Sigmoid colon (tissue), 7 donors: ENCODE results near the gene MADD. TPM values are rescaled to one million over a fixed set of nuclear protein-coding genes. Genes with fewer than 3 reads are reported as not detected.

ENCODE experiments used
- DNase-seq: peaks from one replicate; pipeline ENCODE4 v3.0.0-alpha.2; 2019
- H3K27ac ChIP-seq, 4 donors: fragments of 200-600 bp; sonication (generic); one replicate each; pipeline ENCODE4 v1.5.1; 2016 to 2019; ENCODE audit warnings: mild to moderate bottlenecking in 1 of 4
- H3K27me3 ChIP-seq, 3 donors: fragments of 200-600 bp; sonication (generic); one replicate each; pipeline ENCODE4 v1.5.1; 2019; ENCODE audit warnings: mild to moderate bottlenecking in 1 of 3
- H3K36me3 ChIP-seq, 4 donors: fragments of 200-600 bp; sonication (generic); one replicate each; pipeline ENCODE4 v1.5.1; 2016 to 2019
- H3K4me1 ChIP-seq, 4 donors: fragments of 200-600 bp; sonication (generic); one replicate each; pipeline ENCODE4 v1.5.1; 2017 to 2019
- H3K4me3 ChIP-seq, 4 donors: fragments of 200-600 bp; sonication (generic); one replicate each; pipeline ENCODE4 v1.5.1; 2017 to 2019; ENCODE audit warnings: mild to moderate bottlenecking in 2 of 4, moderate library complexity in 1 of 4
- H3K9me3 ChIP-seq, 4 donors: fragments of 200-600 bp in 3 of 4; sonication (generic) in 3 of 4; one replicate each; pipeline versions ENCODE4 v1.5.1 to v1.6.1; 2013 to 2019
- EP300 ChIP-seq, 4 donors: sonication (generic); formaldehyde crosslinking; IDR thresholded peaks; one replicate each; pipeline ENCODE4 v1.6.1; 2017; ENCODE audit warnings: antibody characterized with exemption in 4 of 4
- POLR2A ChIP-seq, 2 donors: fragments of 450-650 bp; IDR thresholded peaks; one replicate each; pipeline ENCODE4 v1.6.1; 2016; ENCODE audit warnings: antibody characterized with exemption in 2 of 2, mild to moderate bottlenecking in 2 of 2, moderate library complexity in 2 of 2
- POLR2AphosphoS5 ChIP-seq, 4 donors: sonication (generic); formaldehyde crosslinking; IDR thresholded peaks; one replicate each; pipeline ENCODE4 v1.6.1; 2017; ENCODE audit warnings: antibody characterized with exemption in 4 of 4
- WGBS, 2 donors: extraction: QIAGEN DNeasy Blood & Tissue Kit; methylation state at CpG; one replicate each; pipeline ENCODE4 v1.1.7; 2013; 5-methylcytosine and 5-hydroxymethylcytosine counted together
- intact Hi-C: fragments of 100-400 bp; cut with DNase I; formaldehyde crosslinking; loops from one replicate; pipeline ENCODE4 v1.15.1; 2023
- polyA plus RNA-seq, 3 donors: library from polyadenylated mRNA; stranded (reverse); fragments of 200-250 nt; gene quantifications; one replicate each; pipeline ENCODE4 v1.2.3, GENCODE V29; 2013
- total RNA-seq, 4 donors: library from RNA; depleted of rRNA; stranded (reverse); fragments of >200 nt; gene quantifications; one replicate each; pipeline ENCODE4 v1.1.0, GENCODE V29; 2016
- TF ChIP-seq, protein P1 (sequence below), 4 experiments: fragments of 450-650 bp in 3 of 4; fragments of 200-600 bp in 1 of 4; IDR thresholded peaks; one replicate each; pipeline ENCODE4 v1.5.1; 2016 to 2019; ENCODE audit warnings: antibody characterized with exemption in 4 of 4, mild to moderate bottlenecking in 3 of 4, moderate library complexity in 2 of 4
- donor health status: healthy with polysubstance abuse.
- donor health status: Bipolar disorder and iron deficiency.
- donor health status: healthy.

MADD gene
- total and polyA plus RNA-seq, 7 donors: 18.6 to 55.7 (median 32.5) TPM

DNA sequence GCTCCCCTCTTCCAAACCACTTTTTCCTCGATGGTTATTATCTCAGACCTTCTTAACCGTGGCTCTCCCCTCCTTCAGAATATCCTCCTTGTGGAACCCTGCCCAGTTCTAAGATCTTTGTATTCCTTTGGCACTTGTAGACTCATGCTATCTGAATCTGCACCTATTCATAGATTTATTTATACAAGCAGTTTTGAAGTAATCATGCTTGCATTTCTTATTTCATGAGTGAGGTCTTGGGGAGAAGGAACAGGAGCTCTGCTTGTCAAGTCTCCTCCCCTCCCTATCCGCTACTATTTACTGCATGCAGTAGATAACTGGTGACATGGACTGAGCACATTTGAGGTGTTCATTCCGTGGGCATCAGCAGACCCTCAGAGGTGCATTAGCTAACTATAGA lies 5.4 kb upstream of the MADD start:
- Histone ChIP-seq H3K9me3 (no peaks in the 10 kb centered on the region), H3K4me1 (peaks cover 0 to 26% (median 21%) of the 10 kb centered on the region in 4 donors), H3K27ac (no peak overlapping the region), H3K27me3 (no peaks in the 10 kb centered on the region), H3K36me3 (no peaks in the 10 kb centered on the region), H3K4me3 (no peak overlapping the region)
- 87 to 91% methylated on average over 4 of the region's 4 CpGs for WGBS, 2 donors
- TF ChIP-seq, protein P1, sequence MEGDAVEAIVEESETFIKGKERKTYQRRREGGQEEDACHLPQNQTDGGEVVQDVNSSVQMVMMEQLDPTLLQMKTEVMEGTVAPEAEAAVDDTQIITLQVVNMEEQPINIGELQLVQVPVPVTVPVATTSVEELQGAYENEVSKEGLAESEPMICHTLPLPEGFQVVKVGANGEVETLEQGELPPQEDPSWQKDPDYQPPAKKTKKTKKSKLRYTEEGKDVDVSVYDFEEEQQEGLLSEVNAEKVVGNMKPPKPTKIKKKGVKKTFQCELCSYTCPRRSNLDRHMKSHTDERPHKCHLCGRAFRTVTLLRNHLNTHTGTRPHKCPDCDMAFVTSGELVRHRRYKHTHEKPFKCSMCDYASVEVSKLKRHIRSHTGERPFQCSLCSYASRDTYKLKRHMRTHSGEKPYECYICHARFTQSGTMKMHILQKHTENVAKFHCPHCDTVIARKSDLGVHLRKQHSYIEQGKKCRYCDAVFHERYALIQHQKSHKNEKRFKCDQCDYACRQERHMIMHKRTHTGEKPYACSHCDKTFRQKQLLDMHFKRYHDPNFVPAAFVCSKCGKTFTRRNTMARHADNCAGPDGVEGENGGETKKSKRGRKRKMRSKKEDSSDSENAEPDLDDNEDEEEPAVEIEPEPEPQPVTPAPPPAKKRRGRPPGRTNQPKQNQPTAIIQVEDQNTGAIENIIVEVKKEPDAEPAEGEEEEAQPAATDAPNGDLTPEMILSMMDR (IDR thresholded peaks at IDR 0.05): no peak
- TF ChIP-seq POLR2AphosphoS5 (IDR thresholded peaks at IDR 0.05) (no peak), POLR2A (IDR thresholded peaks at IDR 0.05) (no peak), EP300 (IDR thresholded peaks at IDR 0.05) (no peak)
- intact Hi-C loops: no loop called here
- no peak for DNase-seq

DNA sequence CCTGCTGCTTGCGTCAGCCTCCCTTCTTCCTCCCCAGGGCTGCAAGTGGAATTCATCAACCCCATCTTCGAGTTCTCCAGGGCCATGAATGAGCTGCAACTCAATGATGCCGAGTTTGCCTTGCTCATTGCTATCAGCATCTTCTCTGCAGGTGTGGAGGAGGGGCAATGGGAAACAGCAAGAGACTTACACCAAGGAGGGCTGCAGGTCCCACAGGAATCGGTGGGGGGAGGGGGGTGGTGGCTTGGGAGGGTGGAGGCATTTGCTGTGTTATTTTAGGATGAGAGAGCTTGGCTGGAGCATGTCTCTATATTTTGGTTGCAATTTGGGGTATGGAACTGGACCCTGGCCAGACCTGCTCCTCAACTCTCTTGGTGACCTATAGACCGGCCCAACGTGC lies 2.1 kb upstream of the MADD start:
- DNase-seq: no peak
- Histone ChIP-seq H3K36me3 (no peaks in the 10 kb centered on the region), H3K9me3 (no peaks in the 10 kb centered on the region), H3K4me1 (peaks cover 0 to 40% (median 38%) of the 10 kb centered on the region in 4 donors), H3K27me3 (no peaks in the 10 kb centered on the region), H3K4me3 (no peak overlapping the region), H3K27ac (peak overlapping the region; percentile 95 to 98 (median 96))
- TF ChIP-seq, protein P1 (IDR thresholded peaks at IDR 0.05): no peak
- TF ChIP-seq POLR2A (IDR thresholded peaks at IDR 0.05) (no peak), POLR2AphosphoS5 (IDR thresholded peaks at IDR 0.05) (no peak), EP300 (IDR thresholded peaks at IDR 0.05) (no peak)
- intact Hi-C loops: loop anchor here (2.0 to 5.0 kb wide), 2 partner anchors 53 to 89 kb away; partner anchors contain the start of gene DDB2
- 69 to 81% methylated on average over 6 of the region's 6 CpGs for WGBS, 2 donors

DNA sequence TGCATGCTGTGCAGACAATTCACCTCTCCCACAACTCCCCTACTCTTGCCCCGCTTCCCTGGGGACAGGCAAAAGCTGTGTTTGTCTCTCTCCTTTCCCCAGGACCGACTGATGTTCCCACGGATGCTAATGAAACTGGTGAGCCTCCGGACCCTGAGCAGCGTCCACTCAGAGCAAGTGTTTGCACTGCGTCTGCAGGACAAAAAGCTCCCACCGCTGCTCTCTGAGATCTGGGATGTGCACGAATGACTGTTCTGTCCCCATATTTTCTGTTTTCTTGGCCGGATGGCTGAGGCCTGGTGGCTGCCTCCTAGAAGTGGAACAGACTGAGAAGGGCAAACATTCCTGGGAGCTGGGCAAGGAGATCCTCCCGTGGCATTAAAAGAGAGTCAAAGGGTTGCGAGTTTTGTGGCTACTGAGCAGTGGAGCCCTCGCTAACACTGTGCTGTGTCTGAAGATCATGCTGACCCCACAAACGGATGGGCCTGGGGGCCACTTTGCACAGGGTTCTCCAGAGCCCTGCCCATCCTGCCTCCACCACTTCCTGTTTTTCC lies 1.4 kb upstream of the MADD start:
- Histone ChIP-seq H3K9me3 (no peaks in the 10 kb centered on the region), H3K27ac (peak overlapping the region; percentile 95 to 98 (median 96)), H3K36me3 (no peaks in the 10 kb centered on the region), H3K4me3 (peak overlapping the region in 3 of 4 donors; percentile 77 to 94 (median 90)), H3K4me1 (peaks cover 0 to 40% (median 38%) of the 10 kb centered on the region in 4 donors), H3K27me3 (no peaks in the 10 kb centered on the region)
- 41 to 42% methylated on average over 13 of the region's 13 CpGs for WGBS, 2 donors
- intact Hi-C loops: loop anchor here (2.0 to 5.0 kb wide), 2 partner anchors 54 to 89 kb away; partner anchors contain the start of gene DDB2
- no peak for TF ChIP-seq POLR2AphosphoS5 (IDR thresholded peaks at IDR 0.05)
- no peak for TF ChIP-seq POLR2A (IDR thresholded peaks at IDR 0.05)
- TF ChIP-seq, protein P1 (IDR thresholded peaks at IDR 0.05): no peak
- no peak for TF ChIP-seq EP300 (IDR thresholded peaks at IDR 0.05)
- no peak for DNase-seq

DNA sequence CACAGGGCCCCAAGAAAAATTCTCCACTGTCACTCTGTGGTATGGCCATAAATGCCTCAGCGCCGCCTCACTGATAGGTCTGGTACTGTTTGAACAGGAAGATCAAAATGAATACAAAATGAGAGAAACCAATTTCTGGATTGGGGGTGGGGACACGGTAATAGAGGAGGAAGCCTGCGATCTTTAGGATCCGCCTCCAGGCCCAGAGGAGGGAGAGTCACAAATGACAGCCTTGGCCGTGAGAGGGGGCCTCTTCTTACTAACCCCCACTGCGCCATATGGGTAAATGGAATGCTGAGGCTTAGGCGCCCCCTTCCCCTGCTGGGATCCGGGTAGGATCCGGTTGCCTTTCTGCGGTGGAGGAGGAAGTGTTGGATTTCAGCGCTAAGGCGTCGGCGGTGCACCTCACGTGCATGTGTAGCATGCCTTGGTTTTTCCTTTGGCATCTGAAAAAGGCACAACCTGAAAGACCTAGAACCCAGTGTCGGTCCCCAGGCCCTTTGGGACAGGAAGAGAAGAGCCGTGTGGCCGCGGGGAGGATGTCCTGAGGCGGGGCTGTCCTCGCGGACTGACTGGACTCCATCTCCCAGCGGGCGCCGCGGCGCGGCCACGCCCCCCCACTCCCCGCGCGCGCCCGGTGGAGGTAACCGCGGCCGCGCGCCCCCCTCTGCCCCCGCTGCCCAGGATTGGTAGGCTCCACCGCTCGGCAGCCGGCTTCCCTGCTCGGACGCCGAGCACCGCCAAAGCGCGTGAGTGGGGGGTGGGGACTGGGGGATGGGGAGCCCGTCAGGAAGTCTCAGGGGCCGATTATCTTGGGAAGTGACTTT lies 718 bp upstream of the MADD start:
- Histone ChIP-seq H3K4me1 (peaks cover 0 to 40% (median 38%) of the 10 kb centered on the region in 4 donors), H3K36me3 (peaks cover 0 to 3% (median under 1%) of the 10 kb centered on the region in 4 donors), H3K27me3 (no peaks in the 10 kb centered on the region), H3K27ac (peak overlapping the region; percentile 95 to 98 (median 96)), H3K9me3 (no peaks in the 10 kb centered on the region), H3K4me3 (peak overlapping the region; percentile 77 to 94 (median 92))
- DNase-seq: peak; percentile 97
- TF ChIP-seq, protein P1 (IDR thresholded peaks at IDR 0.05): peak in 1 of 4 experiments; percentile 12
- peak in 1 of 2 donors; percentile 41 for TF ChIP-seq POLR2A (IDR thresholded peaks at IDR 0.05)
- TF ChIP-seq EP300 (IDR thresholded peaks at IDR 0.05): no peak
- TF ChIP-seq POLR2AphosphoS5 (IDR thresholded peaks at IDR 0.05): peak in 2 of 4 donors; percentile 1 to 57
- WGBS, 2 donors: 0% methylated on average over 52 of the region's 52 CpGs
- intact Hi-C loops: loop anchor here (2.0 to 5.0 kb wide), 2 partner anchors 54 to 88 kb away; partner anchors contain the start of gene DDB2
